Choroid plexus epithelial cell (primary cell): Measurements from ENCODE around the gene TGFB2.
A peak's percentile ranks its signal among the peaks of the same experiment; 100 is the strongest.

Experiments used
- DNase-seq: peaks from one replicate; pipeline ENCODE4 v3.0.0-alpha.2; 2010; ENCODE audit warnings: low read depth
- H3K4me3 ChIP-seq: 2 replicates; pipeline ENCODE4 v1.5.1; 2011; ENCODE audit warnings: low read depth, mild to moderate bottlenecking, control low read depth, low read length, moderate library complexity
- CTCF ChIP-seq: conservative IDR thresholded peaks from 2 replicates; pipeline ENCODE4 v1.5.1; 2011; ENCODE audit warnings: low read depth, mild to moderate bottlenecking, control low read depth, inconsistent platforms, low read length, moderate library complexity

Gene TGFB2

DNA sequence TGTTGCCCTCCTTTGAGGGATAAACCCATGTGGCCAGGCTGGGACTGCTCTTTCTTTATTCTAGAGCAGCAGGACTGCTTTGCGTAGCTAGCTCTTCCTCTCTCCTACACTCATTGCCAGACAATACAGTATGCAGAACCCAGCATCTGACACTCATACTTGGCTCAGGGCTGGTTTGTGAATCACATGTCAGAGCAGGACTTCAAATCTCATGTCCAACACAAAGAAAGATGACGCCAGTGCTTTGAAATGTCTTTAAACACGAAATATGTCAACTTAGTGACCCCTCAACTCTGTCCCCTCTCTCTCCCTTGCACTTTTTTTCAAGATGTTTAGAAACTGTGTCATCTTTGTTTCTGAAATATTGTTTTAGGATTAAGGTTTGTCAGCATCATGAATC lies 135.0 kb downstream of the TGFB2 start:
- no peak overlapping the region for H3K4me3 ChIP-seq
- DNase-seq = peak; percentile 97
- no peak for TF ChIP-seq CTCF

GRCh38 chr1:218480588-218481099 lies 135.5 kb downstream of the TGFB2 start:
- no peak overlapping the region for H3K4me3 ChIP-seq
- no peak for TF ChIP-seq CTCF
- peak; percentile 87 for DNase-seq

DNA sequence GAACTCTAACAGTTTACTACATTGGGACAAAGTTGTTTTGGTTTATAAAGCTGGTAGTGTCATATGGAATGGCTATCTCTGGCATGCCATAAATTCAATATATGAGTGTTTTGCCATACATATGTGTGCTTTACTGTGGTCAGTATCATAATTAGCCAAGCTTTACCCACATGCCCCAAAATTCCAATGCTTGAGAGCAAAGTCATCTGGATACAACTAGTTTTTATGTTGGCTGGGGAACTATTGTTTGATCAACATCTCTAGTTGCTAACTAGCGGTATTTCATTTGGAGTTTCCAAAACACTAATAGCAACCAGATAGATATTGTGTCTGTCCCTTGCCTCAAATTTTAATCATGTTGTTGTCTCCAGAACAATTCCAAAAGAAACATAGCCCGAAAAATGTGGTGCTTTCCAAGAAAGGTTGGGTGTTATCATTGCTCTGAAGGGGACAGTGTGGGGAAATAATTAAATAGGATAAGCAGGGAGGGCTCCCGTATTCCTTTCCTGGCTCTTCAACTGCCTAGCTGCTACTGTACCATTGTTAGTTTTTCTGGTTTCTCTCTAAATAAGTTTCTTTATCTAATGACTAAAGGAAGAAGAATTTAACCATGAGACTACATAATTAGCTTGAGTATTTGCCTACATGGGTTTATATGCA lies 136.1 kb downstream of the TGFB2 start:
- TF ChIP-seq CTCF = no peak
- no peak overlapping the region for H3K4me3 ChIP-seq
- DNase-seq = peak; percentile 48

DNA sequence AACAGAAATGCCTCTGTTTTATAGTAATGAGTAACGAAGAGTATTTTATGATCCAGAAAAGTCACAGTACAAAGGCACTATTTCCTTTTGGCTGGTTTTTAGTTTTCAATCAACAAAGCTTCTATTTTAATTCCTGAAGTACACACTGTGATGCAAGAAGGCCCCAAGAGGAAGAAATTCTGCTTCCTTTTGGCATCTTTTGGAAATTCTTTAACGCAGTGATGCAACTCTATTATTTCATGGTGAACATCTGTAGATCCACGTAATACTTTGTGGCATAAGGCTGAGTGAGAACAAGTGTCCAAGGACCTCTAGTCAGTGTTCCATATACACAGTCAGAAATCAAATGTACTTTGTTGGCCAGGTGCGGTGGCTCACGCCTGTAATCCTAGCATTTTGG lies 137.5 kb downstream of the TGFB2 start:
- TF ChIP-seq CTCF = no peak
- DNase-seq = peak; percentile 93
- H3K4me3 ChIP-seq = no peak overlapping the region

- TF ChIP-seq CTCF = no peak
- no peak for DNase-seq
- no peak overlapping the region for H3K4me3 ChIP-seq
Observed at GRCh38 chr1:218485241-218485928, 140.2 kb downstream of the TGFB2 start.

DNA sequence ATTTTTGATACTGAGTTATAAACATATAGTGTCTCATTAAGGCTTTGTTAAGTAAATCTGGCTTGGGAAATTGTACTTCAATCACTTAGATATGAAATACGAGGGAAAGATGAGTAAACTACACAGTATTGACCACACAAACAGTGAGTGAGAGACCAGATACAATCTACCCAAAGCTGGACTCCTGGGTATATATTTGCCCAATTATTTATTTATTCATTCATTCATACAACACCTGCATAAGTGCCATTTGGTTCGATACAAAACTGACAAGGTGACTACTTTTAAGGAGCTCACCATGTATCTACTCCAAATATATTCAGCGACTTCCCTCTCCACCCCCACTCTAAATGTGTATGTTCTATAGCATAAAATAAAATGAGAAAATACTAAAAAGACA lies 143.4 kb downstream of the TGFB2 start:
- no peak for DNase-seq
- H3K4me3 ChIP-seq = no peak overlapping the region
- no peak for TF ChIP-seq CTCF
